ENCODE data around the gene TNNT3.

- TF ChIP-seq MAFK (IDR thresholded peaks at IDR 0.05; ENCODE audit: partially characterized antibody), result no peak
- no peak for TF ChIP-seq MYC (IDR thresholded peaks at IDR 0.05; ENCODE audit: borderline replicate concordance, low read length)
- no peak for TF ChIP-seq MAX (IDR thresholded peaks at IDR 0.05)
- TF ChIP-seq CTCF (IDR thresholded peaks at IDR 0.05), result no peak
- TF ChIP-seq RAD21 (conservative IDR thresholded peaks at IDR 0.05 in 1 of 2, IDR thresholded peaks at IDR 0.05 in 1 of 2), result no peak
- TF ChIP-seq POLR2A (IDR thresholded peaks at IDR 0.05; ENCODE audit: low read length), result no peak
- TF ChIP-seq EHMT2 (IDR thresholded peaks at IDR 0.05; ENCODE audit: low read depth), result no peak
- TF ChIP-seq CBX2 (IDR thresholded peaks at IDR 0.05; ENCODE audit: borderline replicate concordance, low read depth), result no peak
- TF ChIP-seq REST (IDR thresholded peaks at IDR 0.05), result no peak
- TF ChIP-seq BHLHE40 (IDR thresholded peaks at IDR 0.05; ENCODE audit: low read depth, low read length), result no peak
- no peak for TF ChIP-seq CEBPB (IDR thresholded peaks at IDR 0.05)
- no peak for TF ChIP-seq SMC3 (IDR thresholded peaks at IDR 0.05)
Observed at GRCh38 chr11:1949302-1949701, 29.8 kb downstream of the TNNT3 start.
